Panc1 (cell line): ENCODE measurements around the gene POMT2. TPM values are rescaled to one million over a fixed set of nuclear protein-coding genes. Genes with fewer than 3 reads are reported as not detected.

Experiments
- ATAC-seq: fragments of 200-7000 bp; cut with Tn5 transposase; 2 replicates; pipeline ENCODE4 v1.9.1; 2020; ENCODE audit warnings: mild to moderate bottlenecking, moderate library complexity
- BruUV-seq: library from RNA; stranded (reverse); fragments of 400-500 nt; replicated peaks from 2 replicates; lab custom pipeline; 2021; lab: Mats Ljungman, UMichigan
- CTCF ChIA-PET: fragments of 300-600 bp; sonication (Branson Sonifier 250); formaldehyde crosslinking; loops from one replicate; lab custom pipeline; 2022; ENCODE audit warnings: antibody characterized with exemption; lab: Charles Lee
- POLR2A ChIA-PET: fragments of 300-600 bp; sonication (Branson Sonifier 250); formaldehyde crosslinking; loops from one replicate; lab custom pipeline; 2022; ENCODE audit warnings: antibody characterized with exemption; lab: Charles Lee
- DNase-seq: peaks from one replicate; pipeline ENCODE4 v3.0.0-alpha.2; 2010; ENCODE audit warnings: low read depth, low spot score
- H3K27ac ChIP-seq: 2 replicates; pipeline ENCODE4 v1.5.1; 2011; ENCODE audit warnings: mild to moderate bottlenecking, low read length, inconsistent platforms
- H3K27me3 ChIP-seq: fragments of 200-500 bp; sonication (Bioruptor generic); 2 replicates; pipeline ENCODE4 v1.6.0; 2014; ENCODE audit warnings: low read length, inconsistent platforms; ENCODE audit not compliant: control insufficient read depth, insufficient read depth
- H3K36me3 ChIP-seq: fragments of 200-500 bp; sonication (Bioruptor generic); 2 replicates; pipeline ENCODE4 v1.5.1; 2014; ENCODE audit warnings: inconsistent platforms, mild to moderate bottlenecking, low read length, moderate library complexity; ENCODE audit not compliant: control insufficient read depth, insufficient read depth
- H3K4me1 ChIP-seq: 2 replicates; pipeline ENCODE4 v1.5.1; 2011; ENCODE audit warnings: inconsistent platforms, mild to moderate bottlenecking, low read length, moderate library complexity; ENCODE audit not compliant: control insufficient read depth, insufficient read depth
- H3K4me3 ChIP-seq, 2 experiments: 2 replicates each; pipeline ENCODE4 v1.5.1; 2011 to 2012; ENCODE audit warnings: low read depth in 2 of 2, low read length in 2 of 2, mild to moderate bottlenecking in 2 of 2, inconsistent platforms in 1 of 2, moderate library complexity in 1 of 2
- H3K9me3 ChIP-seq: fragments of 200-500 bp; sonication (Bioruptor generic); 2 replicates; pipeline ENCODE4 v1.5.1; 2014; ENCODE audit warnings: low read depth, mild to moderate bottlenecking, inconsistent platforms, low read length, moderate library complexity; ENCODE audit not compliant: control insufficient read depth, insufficient read depth
- CTCF ChIP-seq: fragments of 450-650 bp; IDR thresholded peaks from 2 replicates; pipeline ENCODE4 v1.5.1; 2017; ENCODE audit warnings: mild to moderate bottlenecking
- POLR2AphosphoS5 ChIP-seq: IDR thresholded peaks from 2 replicates; pipeline ENCODE4 v1.6.1; 2012; ENCODE audit warnings: mild to moderate bottlenecking, low read depth, low read length, moderate library complexity
- REST ChIP-seq, 2 experiments: IDR thresholded peaks; 2 replicates each; pipeline ENCODE4 v1.6.1; 2011 to 2012; ENCODE audit warnings: low read depth in 2 of 2, control low read depth in 1 of 2, low read length in 1 of 2, mild to moderate bottlenecking in 1 of 2, moderate library complexity in 1 of 2; ENCODE audit not compliant: insufficient read depth in 1 of 2
- SIN3A ChIP-seq: IDR thresholded peaks from 2 replicates; pipeline ENCODE4 v1.6.1; 2012; ENCODE audit warnings: low read depth, mild to moderate bottlenecking, low read length, moderate library complexity, borderline replicate concordance; ENCODE audit not compliant: insufficient read depth
- TCF7L2 ChIP-seq: IDR thresholded peaks from 2 replicates; pipeline ENCODE4 v1.6.1; 2011; ENCODE audit warnings: mild to moderate bottlenecking, low read depth, low read length, inconsistent platforms
- in situ Hi-C: cut with HindIII; loops from 2 replicates; pipeline ENCODE4 v1.10.0; 2016; ENCODE audit warnings: low sequenced_read_pairs, low pct_unique_long_range_greater_than_20kb
- intact Hi-C: fragments of 100-400 bp; cut with micrococcal nuclease; formaldehyde crosslinking; loops from one replicate; pipeline ENCODE4 v1.10.0; 2022; ENCODE audit not compliant: unreplicated experiment
- total RNA-seq: library from RNA; stranded (reverse); gene quantifications from one replicate; pipeline ENCODE4 v1.2.1, GENCODE V29; 2021; ENCODE audit not compliant: unreplicated experiment

POMT2 gene
- total RNA-seq, 1 experiment from 2014 or later, result 43.5 TPM

- no peak for TF ChIP-seq POLR2AphosphoS5
- no peak for TF ChIP-seq CTCF
- no peak for TF ChIP-seq REST (IDR thresholded peaks at IDR 0.05; ENCODE audit: insufficient read depth in 1 of 2, low read depth in 2 of 2, low read length in 1 of 2)
- no peak for TF ChIP-seq TCF7L2
- no peak for TF ChIP-seq SIN3A
- no peak for ATAC-seq
- Histone ChIP-seq H3K4me3 (no peak overlapping the region), H3K9me3 (no peaks in the 10 kb centered on the region), H3K4me1 (peaks cover 53% of the 10 kb centered on the region), H3K36me3 (no peaks in the 10 kb centered on the region), H3K27me3 (no peaks in the 10 kb centered on the region), H3K27ac (no peak overlapping the region; the same call in 1 of the 2 replicates)
- intact Hi-C loops (loop anchor here (5.0 kb wide), 1 partner anchor 166 kb away; no protein-coding TSS in a partner anchor), in situ Hi-C loops (no loop called here)
- CTCF ChIA-PET, result no interaction called here
- no TSS peak for BruUV-seq
- POLR2A ChIA-PET, result no interaction called here
- DNase-seq, result no peak
These were observed 2.6 kb downstream of the POMT2 start for GRCh38 chr14:77318006-77318553.

DNA sequence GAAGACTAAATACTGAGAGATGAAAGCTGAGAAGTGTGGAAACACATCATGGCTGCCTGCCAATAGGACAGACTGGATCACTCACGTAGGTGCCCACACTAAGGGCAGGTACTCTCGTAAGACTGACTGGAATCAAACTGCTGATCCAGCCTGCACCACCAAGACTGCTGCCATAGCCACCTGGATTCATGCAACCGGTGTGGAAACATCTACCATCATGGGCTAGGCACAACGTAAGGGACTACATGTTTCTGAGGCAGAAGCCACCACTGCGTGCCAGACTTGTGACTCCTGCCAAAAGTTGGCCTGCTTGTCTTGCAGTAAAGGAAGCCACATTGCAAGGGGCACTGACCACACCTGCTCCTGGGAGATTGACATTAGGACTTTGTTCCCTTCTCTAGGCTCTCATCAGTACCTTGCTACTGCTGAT, 3.8 kb downstream of the POMT2 start:
- H3K36me3 ChIP-seq, result no peaks in the 10 kb centered on the region
- ATAC-seq (no peak), DNase-seq (no peak)
- intact Hi-C loops (loop anchor here (5.0 kb wide), 1 partner anchor 165 kb away; no protein-coding TSS in a partner anchor), in situ Hi-C loops (no loop called here)
- no peaks in the 10 kb centered on the region for H3K9me3 ChIP-seq
- no peak overlapping the region for H3K27ac ChIP-seq
- peaks cover 52% of the 10 kb centered on the region for H3K4me1 ChIP-seq
- no peaks in the 10 kb centered on the region for H3K27me3 ChIP-seq
- BruUV-seq, result no TSS peak
- H3K4me3 ChIP-seq, result no peak overlapping the region
- POLR2A ChIA-PET, result interaction anchor here (0.7 kb wide), 1 partner anchor 215 kb away, joined by 14 read pairs; no protein-coding TSS in a partner anchor
- TF ChIP-seq CTCF (no peak), REST (IDR thresholded peaks at IDR 0.05; ENCODE audit: insufficient read depth in 1 of 2, low read depth in 2 of 2, low read length in 1 of 2) (no peak), SIN3A (no peak), POLR2AphosphoS5 (no peak), TCF7L2 (no peak)
- CTCF ChIA-PET, result interaction anchor here (0.6 to 2.2 kb wide), 5 partner anchors 13 to 164 kb away, joined by 3 to 33 read pairs (median 14); no protein-coding TSS in a partner anchor
